HG03442 (cell line): ENCODE data around the gene SINHCAF.

Experiments
- ATAC-seq: cut with Tn5 transposase; IDR thresholded peaks from one replicate; pipeline ENCODE4 v1.9.1; 2021; ENCODE audit warnings: mild to moderate bottlenecking, moderate library complexity; ENCODE audit not compliant: unreplicated experiment

SINHCAF gene

DNA sequence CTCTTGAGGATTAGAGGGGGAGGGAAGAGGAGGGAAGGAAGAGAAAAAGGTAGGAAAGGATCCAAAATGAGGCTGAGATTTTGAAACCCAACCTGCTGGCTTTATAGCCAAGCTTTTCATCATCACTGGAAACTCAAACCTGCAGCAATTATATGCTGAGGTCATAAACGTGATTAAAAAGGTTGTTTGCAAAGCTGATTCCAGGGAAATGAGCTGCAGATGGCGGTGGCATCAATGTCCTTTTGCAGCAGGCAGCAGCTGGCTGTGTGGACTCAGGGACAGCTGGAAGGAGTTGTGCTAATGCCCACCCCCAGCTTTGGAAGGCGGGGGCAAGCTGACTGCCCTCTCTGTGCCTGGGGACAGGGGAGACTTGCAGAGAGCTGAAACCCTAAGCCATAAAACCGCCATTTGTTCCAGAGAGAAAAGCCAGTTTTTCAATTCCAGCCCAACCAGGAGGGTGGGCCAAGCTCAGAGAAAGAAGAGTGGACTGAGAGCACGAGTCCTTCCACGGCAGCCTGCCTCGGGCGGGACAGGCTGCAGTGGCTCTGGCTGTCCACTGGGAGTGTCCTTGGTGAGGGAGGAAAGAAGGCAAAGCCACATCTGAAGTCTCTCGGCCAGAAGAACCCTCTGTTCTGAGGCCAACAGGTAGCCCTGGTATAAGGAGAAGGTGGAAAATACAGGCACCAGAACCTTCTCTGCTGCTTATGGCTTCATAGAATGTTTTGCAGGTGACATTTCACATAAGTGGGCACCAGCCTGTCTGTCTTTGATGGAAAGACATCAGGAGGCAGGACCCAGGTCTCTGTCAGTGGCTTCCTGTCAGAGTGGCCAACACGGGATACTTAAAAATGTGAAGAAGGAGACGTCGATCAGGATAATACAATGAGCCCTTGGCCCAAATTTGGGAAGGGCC lies 90.7 kb downstream of the SINHCAF start:
- no peak for ATAC-seq

GRCh38 chr12:31234053-31234840 lies 91.7 kb downstream of the SINHCAF start:
- no peak for ATAC-seq

- no peak for ATAC-seq
Measured at GRCh38 chr12:31233061-31233730, 92.8 kb downstream of the SINHCAF start.

DNA sequence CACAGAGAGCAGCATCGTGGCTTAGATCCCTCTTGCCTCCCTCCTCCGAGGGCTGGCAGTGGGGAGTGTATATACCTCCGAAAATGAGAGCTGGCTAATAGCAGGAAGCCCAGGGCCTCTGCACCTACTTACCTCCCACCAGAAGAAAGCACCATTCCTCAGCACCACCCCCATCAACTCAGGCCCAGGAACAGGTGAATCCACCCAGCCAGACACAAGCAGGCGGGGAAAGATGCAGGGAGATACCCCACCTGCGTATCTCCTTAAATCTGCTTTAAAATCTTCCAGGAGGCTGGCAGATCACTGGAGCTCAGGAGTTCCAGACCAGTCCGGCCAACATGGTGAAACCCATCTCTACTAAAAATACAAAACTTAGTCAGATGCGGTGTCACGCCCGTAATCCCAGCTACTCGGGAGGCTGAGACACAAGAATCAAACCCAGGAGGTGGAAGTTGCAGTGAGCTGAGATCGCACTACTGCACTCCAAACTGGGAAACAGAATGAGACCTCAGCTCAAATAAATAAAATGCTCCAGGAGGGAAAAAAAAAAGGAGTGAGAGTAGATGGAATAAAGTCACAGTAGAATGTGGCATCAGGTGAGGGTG lies 93.5 kb downstream of the SINHCAF start:
- no peak for ATAC-seq

DNA sequence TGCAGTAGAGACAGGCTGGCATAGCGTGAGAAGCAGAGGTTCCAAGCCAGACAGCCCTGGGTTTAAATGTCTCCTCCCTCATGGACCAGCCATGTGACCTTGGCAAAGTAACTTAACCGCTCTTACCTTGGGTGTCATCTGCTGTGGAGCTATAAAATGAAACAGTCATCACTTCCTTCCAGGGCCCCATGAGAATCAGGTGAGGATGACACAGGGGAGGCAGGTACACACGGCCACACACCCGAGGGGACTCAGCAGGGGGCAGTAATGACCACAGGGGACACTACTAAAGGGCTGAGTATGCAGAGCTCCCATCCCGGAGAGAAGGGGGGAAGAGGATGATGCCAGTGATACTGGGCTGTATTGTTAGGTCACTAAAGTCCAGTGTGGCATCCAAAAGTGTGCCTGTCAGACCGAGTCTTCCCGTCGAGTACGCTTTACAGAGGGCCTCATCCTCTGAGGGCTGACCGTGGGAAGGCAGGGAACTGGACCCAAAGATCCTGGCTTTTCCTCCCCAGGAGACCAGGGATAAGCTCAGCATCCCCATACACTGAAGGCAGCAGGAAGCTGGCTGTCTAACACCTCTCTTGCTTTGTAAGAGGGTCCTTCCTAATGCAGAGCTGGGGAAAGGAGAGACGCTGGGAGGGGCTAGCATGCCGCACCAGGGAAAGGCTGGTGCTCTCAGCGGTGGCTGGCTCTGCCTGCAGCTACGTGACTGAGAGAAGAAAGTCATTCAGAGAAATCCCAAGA lies 94.2 kb downstream of the SINHCAF start:
- no peak for ATAC-seq
